CD8-positive, alpha-beta memory T cell (primary cell): ENCODE data around the gene INPP5A. TPM values are rescaled to one million over a fixed set of nuclear protein-coding genes. Genes with fewer than 3 reads are reported as not detected.
A peak's percentile ranks its signal among the peaks of the same experiment; 100 is the strongest.
"Not testable (repeated sequence)": the region's sequence is repeated elsewhere in the genome, so short reads cannot be mapped to it uniquely, and the experiment has no call there.

Experiments used
- CTCF ChIA-PET: fragments of 350-600 bp; sonication (Branson Sonifier 250); formaldehyde crosslinking; loops from one replicate; lab custom pipeline; 2021; ENCODE audit warnings: antibody characterized with exemption; lab: Charles Lee
- POLR2A ChIA-PET: fragments of 350-600 bp; sonication (Branson Sonifier 250); formaldehyde crosslinking; loops from one replicate; lab custom pipeline; 2021; ENCODE audit warnings: antibody characterized with exemption; lab: Charles Lee
- DNase-seq, 5 donors: peaks; one replicate each; pipeline versions ENCODE4 v3.0.0 to v3.0.0-alpha.2; 2020 to 2022; ENCODE audit warnings: mixed read lengths in 1 of 5
- H3K27ac ChIP-seq: one replicate; pipeline ENCODE4 v1.7.0; 2013; ENCODE audit warnings: low read depth, mild to moderate bottlenecking, low read length, moderate library complexity
- H3K27me3 ChIP-seq: 2 replicates; pipeline ENCODE4 v1.7.0; 2013; ENCODE audit warnings: low read length, mild to moderate bottlenecking; ENCODE audit not compliant: insufficient read depth, poor library complexity, severe bottlenecking
- H3K36me3 ChIP-seq: 2 replicates; pipeline ENCODE4 v1.7.0; 2013; ENCODE audit warnings: mild to moderate bottlenecking, low read length, moderate library complexity; ENCODE audit not compliant: insufficient read depth
- H3K4me1 ChIP-seq: 2 replicates; pipeline ENCODE4 v1.7.0; 2013; ENCODE audit warnings: mild to moderate bottlenecking, low read length, moderate library complexity; ENCODE audit not compliant: insufficient read depth
- H3K4me3 ChIP-seq: 2 replicates; pipeline ENCODE4 v1.7.0; 2013; ENCODE audit warnings: mild to moderate bottlenecking, low read length
- H3K9me3 ChIP-seq: 2 replicates; pipeline ENCODE4 v1.7.0; 2013; ENCODE audit warnings: mild to moderate bottlenecking, low read length
- H3K27ac Mint-ChIP-seq, 8 donors: one replicate each; pipeline ENCODE4 v1.8.0; 2020 to 2021; ENCODE audit warnings: mixed read lengths in 8 of 8, mild to moderate bottlenecking in 6 of 8, inconsistent platforms in 3 of 8, moderate library complexity in 3 of 8
- H3K27me3 Mint-ChIP-seq, 2 donors: one replicate each; pipeline ENCODE4 v1.8.0; 2020 to 2021; ENCODE audit warnings: mixed read lengths in 2 of 2, mild to moderate bottlenecking in 1 of 2, moderate library complexity in 1 of 2
- H3K36me3 Mint-ChIP-seq, 3 donors: one replicate each; pipeline ENCODE4 v1.8.0; 2020 to 2021; ENCODE audit warnings: mixed read lengths in 3 of 3, inconsistent platforms in 1 of 3, mild to moderate bottlenecking in 1 of 3
- H3K4me1 Mint-ChIP-seq, 3 donors: one replicate each; pipeline ENCODE4 v1.8.0; 2020 to 2021; ENCODE audit warnings: mixed read lengths in 3 of 3, inconsistent platforms in 1 of 3, mild to moderate bottlenecking in 1 of 3
- H3K4me3 Mint-ChIP-seq, 7 donors: one replicate each; pipeline ENCODE4 v1.8.0; 2020 to 2021; ENCODE audit warnings: mixed read lengths in 7 of 7, mild to moderate bottlenecking in 6 of 7, moderate library complexity in 4 of 7, inconsistent platforms in 2 of 7
- H3K9me3 Mint-ChIP-seq, 5 donors: one replicate each; pipeline ENCODE4 v1.8.0; 2020 to 2022; ENCODE audit warnings: mixed read lengths in 5 of 5, mild to moderate bottlenecking in 3 of 5, moderate library complexity in 2 of 5, inconsistent platforms in 1 of 5
- polyA plus RNA-seq: library from polyadenylated mRNA; unstranded; fragments of 300-500 nt; fragmentation: Illumina TruSeq; gene quantifications from one replicate; pipeline ENCODE4 v1.2.3, GENCODE V29; 2021
- total RNA-seq, 2 experiments: library from RNA; stranded (reverse); gene quantifications; one replicate each; pipeline ENCODE4 v1.2.3, GENCODE V29; 2021

The INPP5A gene
- total and polyA plus RNA-seq, 3 experiments from 2014 or later = 1.1 to 6.1 (median 4.8) TPM

- H3K4me3 ChIP-seq = no peak overlapping the region
- H3K4me1 ChIP-seq = peaks cover 21% of the 10 kb centered on the region
- Mint-ChIP-seq H3K9me3 (no peaks in the 10 kb centered on the region), H3K27ac (peak overlapping the region in 7 of 8 donors; percentile 3 to 87 (median 61)), H3K4me1 (peaks cover 9 to 28% (median 15%) of the 10 kb centered on the region in 3 donors), H3K36me3 (peaks cover 0 to 2% (median 0%) of the 10 kb centered on the region in 3 donors), H3K27me3 (no peaks in the 10 kb centered on the region), H3K4me3 (peak overlapping the region in 5 of 7 donors; percentile 18 to 68 (median 50))
- ChIA-PET CTCF (interaction anchor here (3.6 kb wide), 1 partner anchor 21 kb away, joined by 15 read pairs; no protein-coding TSS in a partner anchor), POLR2A (no interaction called here)
- DNase-seq = peak in 2 of 5 donors; percentile 42 to 82
- no peaks in the 10 kb centered on the region for H3K27me3 ChIP-seq
- H3K36me3 ChIP-seq = no peaks in the 10 kb centered on the region
- peak overlapping the region; percentile 39 for H3K27ac ChIP-seq
- H3K9me3 ChIP-seq = no peaks in the 10 kb centered on the region
Observed at GRCh38 chr10:132571650-132572544, 34.3 kb downstream of the INPP5A start.

DNA sequence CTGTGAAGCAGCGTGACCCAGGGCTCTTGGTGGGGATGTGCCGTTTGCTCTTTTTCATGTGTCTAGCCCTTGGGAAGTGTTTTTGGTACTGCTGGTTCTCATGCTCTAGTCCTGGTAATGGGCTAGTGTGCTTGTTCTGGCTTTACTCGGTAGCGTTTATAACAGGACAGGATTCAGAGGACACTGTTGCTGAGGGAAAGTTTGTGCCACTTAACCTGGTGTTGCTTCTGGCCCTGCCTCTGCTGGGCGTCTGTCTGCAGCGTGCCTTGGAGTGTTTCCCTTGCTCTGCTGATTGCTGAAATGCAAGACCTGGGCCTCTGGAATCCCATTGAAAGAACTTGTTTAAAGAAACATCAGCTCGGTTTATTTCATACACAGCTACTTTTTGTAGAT, 35.0 kb downstream of the INPP5A start:
- CTCF ChIA-PET = interaction anchor here (3.6 kb wide), 1 partner anchor 21 kb away, joined by 15 read pairs; no protein-coding TSS in a partner anchor
- H3K9me3 ChIP-seq = no peaks in the 10 kb centered on the region
- H3K27me3 ChIP-seq = no peaks in the 10 kb centered on the region
- no peaks in the 10 kb centered on the region for H3K36me3 ChIP-seq
- Mint-ChIP-seq H3K9me3 (no peaks in the 10 kb centered on the region), H3K27me3 (peaks cover 0 to 2% of the 10 kb centered on the region in 2 donors), H3K27ac (no peak overlapping the region), H3K4me1 (peaks cover 9 to 34% (median 18%) of the 10 kb centered on the region in 3 donors), H3K4me3 (no peak overlapping the region), H3K36me3 (peaks cover 0 to 2% (median 0%) of the 10 kb centered on the region in 3 donors)
- POLR2A ChIA-PET = no interaction called here
- no peak for DNase-seq
- H3K27ac ChIP-seq = no peak overlapping the region
- H3K4me3 ChIP-seq = no peak overlapping the region
- peaks cover 21% of the 10 kb centered on the region for H3K4me1 ChIP-seq

DNA sequence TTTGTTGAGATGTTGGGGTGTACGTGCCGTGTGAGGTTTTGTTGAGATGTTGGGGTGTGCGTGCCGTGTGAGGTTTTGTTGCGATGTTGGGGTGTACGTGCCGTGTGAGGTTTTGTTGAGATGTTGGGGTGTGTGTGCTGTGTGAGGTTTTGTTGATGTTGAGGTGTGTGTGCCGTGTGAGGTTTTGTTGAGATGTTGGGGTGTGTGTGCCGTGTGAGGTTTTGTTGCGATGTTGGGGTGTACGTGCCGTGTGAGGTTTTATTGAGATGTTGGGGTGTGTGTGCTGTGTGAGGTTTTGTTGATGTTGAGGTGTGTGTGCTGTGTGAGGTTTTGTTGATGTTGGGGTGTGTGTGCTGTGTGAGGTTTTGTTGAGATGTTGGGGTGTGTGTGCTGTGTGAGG, 35.4 kb downstream of the INPP5A start:
- H3K27ac Mint-ChIP-seq = not testable (repeated sequence)

GRCh38 chr10:132574288-132574687, 36.7 kb downstream of the INPP5A start:
- no peaks in the 10 kb centered on the region for H3K36me3 ChIP-seq
- DNase-seq = no peak
- POLR2A ChIA-PET = no interaction called here
- no peak overlapping the region for H3K4me3 ChIP-seq
- no peak overlapping the region for H3K27ac ChIP-seq
- Mint-ChIP-seq H3K36me3 (peaks cover 0 to 2% (median 0%) of the 10 kb centered on the region in 3 donors), H3K4me1 (peaks cover 19 to 50% (median 19%) of the 10 kb centered on the region in 3 donors), H3K9me3 (no peaks in the 10 kb centered on the region), H3K27ac (no peak overlapping the region), H3K4me3 (no peak overlapping the region), H3K27me3 (peaks cover 0 to 2% of the 10 kb centered on the region in 2 donors)
- H3K4me1 ChIP-seq = peaks cover 21% of the 10 kb centered on the region
- no peaks in the 10 kb centered on the region for H3K9me3 ChIP-seq
- H3K27me3 ChIP-seq = no peaks in the 10 kb centered on the region
- CTCF ChIA-PET = no interaction called here

More for the DNA sequence above, 35.4 kb downstream of the INPP5A start:
- CTCF ChIA-PET = interaction anchor here (3.6 kb wide), 1 partner anchor 22 kb away, joined by 15 read pairs; no protein-coding TSS in a partner anchor
- H3K36me3 ChIP-seq, H3K4me3 ChIP-seq, H3K36me3 Mint-ChIP-seq, H3K27me3 ChIP-seq, H3K27ac ChIP-seq, H3K9me3 Mint-ChIP-seq, POLR2A ChIA-PET, DNase-seq, H3K27me3 Mint-ChIP-seq, H3K9me3 ChIP-seq, H3K4me3 Mint-ChIP-seq: not testable (repeated sequence)
- H3K4me1 ChIP-seq = peaks cover 21% of the 10 kb centered on the region
- peaks cover 12 to 37% (median 18%) of the 10 kb centered on the region in 3 donors for H3K4me1 Mint-ChIP-seq

GRCh38 chr10:132574783-132575319, 37.3 kb downstream of the INPP5A start:
- no peak for DNase-seq
- Mint-ChIP-seq H3K27ac (peak overlapping the region in 1 of 8 donors; percentile 38), H3K4me3 (no peak overlapping the region), H3K27me3 (peaks cover 0 to 2% of the 10 kb centered on the region in 2 donors), H3K9me3 (no peaks in the 10 kb centered on the region), H3K4me1 (peaks cover 19 to 53% (median 19%) of the 10 kb centered on the region in 3 donors), H3K36me3 (peaks cover 0 to 2% (median 0%) of the 10 kb centered on the region in 3 donors)
- H3K27me3 ChIP-seq = no peaks in the 10 kb centered on the region
- no peaks in the 10 kb centered on the region for H3K9me3 ChIP-seq
- H3K4me1 ChIP-seq = peaks cover 21% of the 10 kb centered on the region
- H3K36me3 ChIP-seq = no peaks in the 10 kb centered on the region
- ChIA-PET POLR2A (no interaction called here), CTCF (no interaction called here)
- H3K4me3 ChIP-seq = no peak overlapping the region
- no peak overlapping the region for H3K27ac ChIP-seq

- peaks cover 20% of the 10 kb centered on the region for H3K4me1 ChIP-seq
- H3K4me3 Mint-ChIP-seq = peak overlapping the region in 2 of 7 donors; percentile 5 to 51
- no peaks in the 10 kb centered on the region for H3K36me3 Mint-ChIP-seq
- peaks cover 0 to 2% of the 10 kb centered on the region in 2 donors for H3K27me3 Mint-ChIP-seq
- peaks cover 18 to 53% (median 25%) of the 10 kb centered on the region in 3 donors for H3K4me1 Mint-ChIP-seq
- ChIA-PET CTCF (no interaction called here), POLR2A (no interaction called here)
- no peaks in the 10 kb centered on the region for H3K9me3 ChIP-seq
- H3K4me3 ChIP-seq = no peak overlapping the region
- no peak overlapping the region for H3K27ac ChIP-seq
- no peak for DNase-seq
- no peaks in the 10 kb centered on the region for H3K9me3 Mint-ChIP-seq
- H3K36me3 ChIP-seq = no peaks in the 10 kb centered on the region
- H3K27me3 ChIP-seq = no peaks in the 10 kb centered on the region
- H3K27ac Mint-ChIP-seq = peak overlapping the region in 2 of 8 donors; percentile 61 to 68
Observed at GRCh38 chr10:132575320-132576201, 38.0 kb downstream of the INPP5A start.

DNA sequence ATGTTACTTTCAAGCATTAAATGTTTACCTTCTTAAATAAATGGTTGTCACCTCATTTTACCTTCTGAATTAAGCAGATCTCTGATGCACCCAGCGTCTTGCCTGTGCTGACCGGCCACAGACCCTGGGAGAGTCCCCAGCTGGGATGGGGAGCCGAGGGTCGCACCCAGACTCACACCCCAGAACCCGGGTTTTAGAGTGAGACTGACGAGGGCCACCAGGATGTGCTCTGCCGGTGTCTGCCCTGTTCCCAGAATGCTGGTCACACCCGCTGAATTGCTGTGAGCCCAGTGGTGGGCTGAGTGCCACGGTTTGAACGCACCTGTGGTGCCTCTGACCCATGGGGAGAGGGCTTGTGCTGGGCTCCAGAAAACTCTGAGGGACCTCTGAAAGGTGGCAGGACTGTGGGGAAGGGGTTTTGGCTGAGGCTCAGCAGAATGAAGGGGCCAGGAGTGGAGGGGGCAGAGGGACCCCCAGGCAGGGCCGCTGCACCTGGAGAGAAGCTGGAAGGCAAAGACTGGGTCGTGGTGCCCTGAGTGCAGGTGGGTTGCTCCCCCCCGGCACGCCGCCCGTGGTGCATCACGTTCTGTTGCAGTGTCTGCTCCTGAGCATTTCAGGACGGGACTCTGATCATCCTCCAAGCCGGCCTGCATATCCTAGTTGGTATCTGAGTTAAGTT, 39.2 kb downstream of the INPP5A start:
- peaks cover 8% of the 10 kb centered on the region for H3K4me1 ChIP-seq
- Mint-ChIP-seq H3K9me3 (no peaks in the 10 kb centered on the region), H3K27ac (peak overlapping the region in 2 of 8 donors; percentile 51 to 82), H3K4me3 (no peak overlapping the region), H3K27me3 (peaks cover 0 to 2% of the 10 kb centered on the region in 2 donors), H3K36me3 (peaks cover 0 to 3% (median 3%) of the 10 kb centered on the region in 3 donors), H3K4me1 (peaks cover 21 to 56% (median 28%) of the 10 kb centered on the region in 3 donors)
- no peak overlapping the region for H3K27ac ChIP-seq
- no peak for DNase-seq
- POLR2A ChIA-PET = no interaction called here
- H3K4me3 ChIP-seq = no peak overlapping the region
- H3K36me3 ChIP-seq = no peaks in the 10 kb centered on the region
- CTCF ChIA-PET = interaction anchor here (0.5 kb wide), 1 partner anchor 860 kb away, joined by 3 read pairs; no protein-coding TSS in a partner anchor
- no peaks in the 10 kb centered on the region for H3K27me3 ChIP-seq
- H3K9me3 ChIP-seq = no peaks in the 10 kb centered on the region
